ENCODE results near the gene ACOT7.

DNA sequence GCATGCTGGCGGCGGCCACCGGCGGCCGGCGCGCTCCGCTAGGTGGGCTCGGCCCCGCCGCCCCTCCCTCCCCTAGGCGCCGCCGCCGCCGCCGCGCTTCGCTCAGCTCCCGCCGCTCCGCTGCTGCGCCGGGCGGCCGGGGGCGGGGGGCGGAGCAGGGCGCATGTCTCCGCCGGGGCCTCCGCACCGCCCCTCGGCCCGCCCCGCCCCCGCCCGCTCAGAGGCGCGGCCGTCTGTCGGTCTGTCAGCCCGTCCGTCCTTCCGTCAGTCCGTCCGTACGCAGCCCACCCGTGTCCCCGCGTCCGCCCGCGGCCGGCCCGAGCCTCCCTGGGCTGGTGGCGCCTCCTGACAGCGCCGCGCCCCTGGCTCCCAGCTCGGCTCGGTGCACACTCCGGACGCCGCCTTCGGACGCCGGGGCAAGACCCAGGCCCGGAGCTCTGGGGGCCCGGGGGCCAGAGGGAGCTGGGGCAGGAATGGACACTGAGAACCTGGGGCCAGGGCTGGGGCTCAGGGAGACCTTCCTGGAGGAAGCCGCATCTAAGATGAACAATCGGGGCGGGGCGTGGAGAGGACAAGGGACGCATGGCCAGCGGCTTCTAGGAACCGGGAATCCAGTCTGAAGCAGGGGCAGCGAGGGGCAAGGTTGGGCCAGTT is 132.5 kb downstream of the ACOT7 start, which contains the start of gene GPR153:
- TF ChIP-seq, protein P1, sequence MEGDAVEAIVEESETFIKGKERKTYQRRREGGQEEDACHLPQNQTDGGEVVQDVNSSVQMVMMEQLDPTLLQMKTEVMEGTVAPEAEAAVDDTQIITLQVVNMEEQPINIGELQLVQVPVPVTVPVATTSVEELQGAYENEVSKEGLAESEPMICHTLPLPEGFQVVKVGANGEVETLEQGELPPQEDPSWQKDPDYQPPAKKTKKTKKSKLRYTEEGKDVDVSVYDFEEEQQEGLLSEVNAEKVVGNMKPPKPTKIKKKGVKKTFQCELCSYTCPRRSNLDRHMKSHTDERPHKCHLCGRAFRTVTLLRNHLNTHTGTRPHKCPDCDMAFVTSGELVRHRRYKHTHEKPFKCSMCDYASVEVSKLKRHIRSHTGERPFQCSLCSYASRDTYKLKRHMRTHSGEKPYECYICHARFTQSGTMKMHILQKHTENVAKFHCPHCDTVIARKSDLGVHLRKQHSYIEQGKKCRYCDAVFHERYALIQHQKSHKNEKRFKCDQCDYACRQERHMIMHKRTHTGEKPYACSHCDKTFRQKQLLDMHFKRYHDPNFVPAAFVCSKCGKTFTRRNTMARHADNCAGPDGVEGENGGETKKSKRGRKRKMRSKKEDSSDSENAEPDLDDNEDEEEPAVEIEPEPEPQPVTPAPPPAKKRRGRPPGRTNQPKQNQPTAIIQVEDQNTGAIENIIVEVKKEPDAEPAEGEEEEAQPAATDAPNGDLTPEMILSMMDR (IDR thresholded peaks at IDR 0.05), result no peak
- no peak for TF ChIP-seq POLR2A (IDR thresholded peaks at IDR 0.05)
